ENCODE data around the gene TNFSF13B. TPM values are rescaled to one million over a fixed set of nuclear protein-coding genes. Genes with fewer than 3 reads are reported as not detected.

Gene TNFSF13B
- total and polyA plus RNA-seq, 2 of the 8 experiments (the other 6 are each of a cell fraction or from before 2014, with no cell fraction given), result not detected

- H3K56ac ChIP-seq (replicated peaks; ENCODE audit: insufficient read length, low read depth, low read length), result no peak overlapping the region
- no peak overlapping the region; the same call in 1 of the 2 replicates for H4K8ac ChIP-seq (ENCODE audit: extremely low read depth, insufficient read depth, low read length)
- ChIA-PET POLR2A (ENCODE audit: partially characterized antibody) (no interaction called here), CTCF (ENCODE audit: partially characterized antibody) (interaction anchor here (0.5 to 6.7 kb wide), 2 partner anchors 83 to 162 kb away, joined by 3 to 40 read pairs; no protein-coding TSS in a partner anchor)
- H3K4me1 ChIP-seq (replicated peaks in 1 of 4; ENCODE audit: control insufficient read depth in 3 of 4, insufficient read depth in 4 of 4, low read length in 3 of 4), result no peaks in the 10 kb centered on the region
- H3K23me2 ChIP-seq (ENCODE audit: low read depth, low read length), result no peaks in the 10 kb centered on the region; the same call in 1 of the 2 replicates
- no peak overlapping the region for H2BK12ac ChIP-seq (ENCODE audit: low read depth, low read length)
- no peak overlapping the region for H2AK5ac ChIP-seq (ENCODE audit: low read depth, low read length)
- FAIRE-seq (no peak), DNase-seq (ENCODE audit: low read depth in 1 of 2, low spot score in 2 of 2) (no peak)
- no peaks in the 10 kb centered on the region for H4K20me1 ChIP-seq (replicated peaks in 1 of 2; ENCODE audit: control insufficient read depth in 1 of 2, insufficient read depth in 2 of 2, low read length in 2 of 2)
- H3K14ac ChIP-seq (ENCODE audit: insufficient read length), result no peak overlapping the region
- no peak overlapping the region for H3K4me3 ChIP-seq (ENCODE audit: extremely low read depth in 1 of 4, insufficient read depth in 2 of 4, low read depth in 3 of 4, low read length in 4 of 4)
- no peaks in the 10 kb centered on the region for H3K27me3 ChIP-seq (replicated peaks in 1 of 4; ENCODE audit: control insufficient read depth in 3 of 4, extremely low read depth in 1 of 4, insufficient read depth in 3 of 4, low read length in 3 of 4)
- TF ChIP-seq TEAD4 (IDR thresholded peaks at IDR 0.05; ENCODE audit: low read depth, low read length) (no peak), RAD21 (IDR thresholded peaks at IDR 0.05 in 1 of 2, conservative IDR thresholded peaks at IDR 0.05 in 1 of 2; ENCODE audit: low read depth in 2 of 2, low read length in 2 of 2) (no peak), NANOG (IDR thresholded peaks at IDR 0.05; ENCODE audit: insufficient read depth, low read depth, low read length, poor library complexity, severe bottlenecking) (no peak), CEBPB (IDR thresholded peaks at IDR 0.05; ENCODE audit: low read depth, low read length) (no peak), SP1 (IDR thresholded peaks at IDR 0.05; ENCODE audit: low read depth, low read length) (no peak), TAF1 (IDR thresholded peaks at IDR 0.05; ENCODE audit: low read depth, low read length) (no peak), JUN (IDR thresholded peaks at IDR 0.05; ENCODE audit: low read depth, low read length) (no peak), CHD1 (IDR thresholded peaks at IDR 0.05; ENCODE audit: low read depth, low read length) (no peak), POLR2A (IDR thresholded peaks at IDR 0.05; ENCODE audit: control extremely low read depth in 1 of 2, low read depth in 2 of 2, low read length in 2 of 2) (no peak), BRCA1 (IDR thresholded peaks at IDR 0.05; ENCODE audit: low read depth, low read length) (no peak), ATF2 (IDR thresholded peaks at IDR 0.05; ENCODE audit: low read length) (no peak), ASH2L (IDR thresholded peaks at IDR 0.05; ENCODE audit: low read length) (no peak), CBX8 (IDR thresholded peaks at IDR 0.05; ENCODE audit: borderline replicate concordance, low read depth, low read length) (no peak)
- no peak overlapping the region for H3K27ac ChIP-seq (ENCODE audit: low read depth, low read length)
- H3K79me2 ChIP-seq (ENCODE audit: control insufficient read depth in 1 of 2, insufficient read depth in 2 of 2, low read length in 2 of 2), result no peaks in the 10 kb centered on the region
- H3K79me1 ChIP-seq (ENCODE audit: low read depth, low read length), result no peaks in the 10 kb centered on the region
- H3K9ac ChIP-seq (replicated peaks in 1 of 4; ENCODE audit: extremely low read depth in 1 of 4, low read depth in 3 of 4, low read length in 3 of 4), result no peak overlapping the region
- 88% methylated on average over 8 of the region's 8 CpGs; no CpG with 5 or more reads in 1 of the 2 experiments for WGBS, 2 experiments (ENCODE audit: extremely low coverage in 1 of 2, insufficient coverage in 1 of 2, insufficient read length in 1 of 2, insufficient replicate concordance in 2 of 2, low coverage in 1 of 2, low lambda C conversion rate in 2 of 2, missing lambda C conversion rate in 1 of 2)
- no peaks in the 10 kb centered on the region for H3K9me3 ChIP-seq (ENCODE audit: insufficient read depth in 2 of 2, low read depth in 1 of 2, low read length in 1 of 2)
- H2AFZ ChIP-seq (ENCODE audit: low read length), result no peak overlapping the region
- H3K4ac ChIP-seq (replicated peaks; ENCODE audit: insufficient read length, low read depth, low read length), result no peak overlapping the region
- H2BK15ac ChIP-seq (ENCODE audit: low read length), result no peak overlapping the region
- no peak overlapping the region for H4K91ac ChIP-seq (replicated peaks; ENCODE audit: insufficient read length, low read length)
- H4K5ac ChIP-seq (ENCODE audit: insufficient read length, low read depth, low read length), result no peak overlapping the region
- no peak overlapping the region for H2BK5ac ChIP-seq (ENCODE audit: low read depth, low read length)
- H2BK120ac ChIP-seq (replicated peaks; ENCODE audit: low read depth, low read length), result no peak overlapping the region
- no peaks in the 10 kb centered on the region for H3K36me3 ChIP-seq (ENCODE audit: control insufficient read depth in 2 of 4, insufficient read depth in 4 of 4, low read length in 3 of 4)
- no peak overlapping the region for H3K23ac ChIP-seq (ENCODE audit: insufficient read length)
- H2BK20ac ChIP-seq (ENCODE audit: low read length), result no peak overlapping the region
- H3K4me2 ChIP-seq (ENCODE audit: insufficient read depth in 1 of 2, low read depth in 2 of 2, low read length in 2 of 2), result no peak overlapping the region
- no peak overlapping the region for H3K18ac ChIP-seq (ENCODE audit: extremely low read depth, low read length)
Observed at GRCh38 chr13:108346376-108346775, 76.9 kb downstream of the TNFSF13B start.

Measured in H1 (cell line).